NT2/D1 (cell line): ENCODE data around the gene VMP1.

ENCODE experiments used
- YY1 ChIP-seq: IDR thresholded peaks from 2 replicates; pipeline ENCODE4 v1.6.1; 2011; ENCODE audit not compliant: insufficient read length, insufficient read depth
- ZNF274 ChIP-seq: IDR thresholded peaks from 2 replicates; pipeline ENCODE4 v1.6.1; 2011; ENCODE audit warnings: mild to moderate bottlenecking, low read depth, low read length

DNA sequence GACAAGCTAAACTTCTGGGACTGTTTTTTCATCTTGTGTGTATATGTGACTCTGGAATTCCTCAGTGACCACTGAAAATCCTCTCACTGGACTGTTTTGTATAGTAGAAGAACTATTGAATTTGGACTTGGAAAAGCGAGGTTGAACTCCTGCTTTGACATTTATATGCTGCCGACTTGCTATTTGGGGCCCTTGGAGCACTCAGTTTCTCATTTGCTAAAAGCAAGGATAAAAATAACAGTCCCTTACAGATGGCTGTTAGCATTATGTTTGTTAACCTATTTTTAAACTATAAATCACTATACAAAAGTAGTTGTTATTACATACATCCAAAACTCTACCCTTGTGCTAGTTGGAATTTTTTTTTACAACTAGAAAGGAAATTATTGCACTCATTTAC, 9.0 kb downstream of the VMP1 start:
- TF ChIP-seq ZNF274 = no peak
- no peak for TF ChIP-seq YY1
